Osteocyte (in vitro differentiated cells): ENCODE data around the gene HOXA3. TPM values are rescaled to one million over a fixed set of nuclear protein-coding genes. Genes with fewer than 3 reads are reported as not detected.

ENCODE experiments used
- DNase-seq: peaks from one replicate; pipeline ENCODE4 v3.0.0; 2021; ENCODE audit warnings: mixed read lengths; ENCODE audit not compliant: unreplicated experiment; ENCODE audit errors: extremely low spot score
- H3K27ac Mint-ChIP-seq: one replicate; pipeline ENCODE4 v1.8.0; 2021; ENCODE audit warnings: mild to moderate bottlenecking, mixed read lengths; ENCODE audit not compliant: unreplicated experiment
- H3K27me3 Mint-ChIP-seq: one replicate; pipeline ENCODE4 v1.8.0; 2021; ENCODE audit warnings: mixed read lengths; ENCODE audit not compliant: unreplicated experiment
- H3K36me3 Mint-ChIP-seq: one replicate; pipeline ENCODE4 v1.8.0; 2021; ENCODE audit warnings: mixed read lengths; ENCODE audit not compliant: unreplicated experiment
- H3K4me1 Mint-ChIP-seq: one replicate; pipeline ENCODE4 v1.8.0; 2021; ENCODE audit warnings: mixed read lengths; ENCODE audit not compliant: unreplicated experiment
- H3K4me3 Mint-ChIP-seq: one replicate; pipeline ENCODE4 v1.8.0; 2021; ENCODE audit warnings: mild to moderate bottlenecking, moderate library complexity, mixed read lengths; ENCODE audit not compliant: unreplicated experiment
- H3K9me3 Mint-ChIP-seq: one replicate; pipeline ENCODE4 v1.8.0; 2021; ENCODE audit warnings: mixed read lengths; ENCODE audit not compliant: unreplicated experiment
- CTCF ChIP-seq: fragments of 200-600 bp; sonication (generic); IDR thresholded peaks from 2 replicates; pipeline ENCODE4 v1.5.0; 2021; ENCODE audit warnings: antibody characterized with exemption, mild to moderate bottlenecking, moderate library complexity
- total RNA-seq: library from RNA; stranded (reverse); gene quantifications from 2 replicates; pipeline ENCODE4 v1.2.1, GENCODE V29; 2021

HOXA3 gene
- total RNA-seq, 1 donor from 2014 or later = not detected

GRCh38 chr7:27099453-27100370 lies 52.7 kb downstream of the HOXA3 start:
- Mint-ChIP-seq H3K36me3 (peaks cover 3% of the 10 kb centered on the region), H3K4me3 (no peak overlapping the region), H3K27ac (no peak overlapping the region), H3K27me3 (peaks cover 94% of the 10 kb centered on the region), H3K4me1 (peaks cover 21% of the 10 kb centered on the region), H3K9me3 (no peaks in the 10 kb centered on the region)
- no peak for DNase-seq
- no peak for TF ChIP-seq CTCF

- Mint-ChIP-seq H3K4me1 (peaks cover 21% of the 10 kb centered on the region), H3K36me3 (peaks cover 3% of the 10 kb centered on the region), H3K27ac (no peak overlapping the region), H3K9me3 (no peaks in the 10 kb centered on the region), H3K27me3 (peaks cover 94% of the 10 kb centered on the region), H3K4me3 (no peak overlapping the region)
- TF ChIP-seq CTCF = no peak
- no peak for DNase-seq
Measured at GRCh38 chr7:27098578-27099451, 53.6 kb downstream of the HOXA3 start.

GRCh38 chr7:27097686-27098577 lies 54.5 kb downstream of the HOXA3 start:
- peaks cover 2% of the 10 kb centered on the region for H3K36me3 Mint-ChIP-seq
- H3K27me3 Mint-ChIP-seq = peaks cover 94% of the 10 kb centered on the region
- no peak overlapping the region for H3K27ac Mint-ChIP-seq
- peaks cover 21% of the 10 kb centered on the region for H3K4me1 Mint-ChIP-seq
- no peaks in the 10 kb centered on the region for H3K9me3 Mint-ChIP-seq
- DNase-seq = no peak
- H3K4me3 Mint-ChIP-seq = peak overlapping the region; percentile 40
- no peak for TF ChIP-seq CTCF

GRCh38 chr7:27096768-27097514 lies 55.4 kb downstream of the HOXA3 start:
- no peak for TF ChIP-seq CTCF
- Mint-ChIP-seq H3K27ac (no peak overlapping the region), H3K4me3 (peak overlapping the region; percentile 72), H3K36me3 (no peaks in the 10 kb centered on the region), H3K9me3 (no peaks in the 10 kb centered on the region), H3K4me1 (peaks cover 19% of the 10 kb centered on the region), H3K27me3 (peaks cover 95% of the 10 kb centered on the region)
- no peak for DNase-seq
